Measurements from ENCODE around the gene USP47. TPM values are rescaled to one million over a fixed set of nuclear protein-coding genes. Genes with fewer than 3 reads are reported as not detected.
A peak's percentile ranks its signal among the peaks of the same experiment; 100 is the strongest.

The USP47 gene, protein sequence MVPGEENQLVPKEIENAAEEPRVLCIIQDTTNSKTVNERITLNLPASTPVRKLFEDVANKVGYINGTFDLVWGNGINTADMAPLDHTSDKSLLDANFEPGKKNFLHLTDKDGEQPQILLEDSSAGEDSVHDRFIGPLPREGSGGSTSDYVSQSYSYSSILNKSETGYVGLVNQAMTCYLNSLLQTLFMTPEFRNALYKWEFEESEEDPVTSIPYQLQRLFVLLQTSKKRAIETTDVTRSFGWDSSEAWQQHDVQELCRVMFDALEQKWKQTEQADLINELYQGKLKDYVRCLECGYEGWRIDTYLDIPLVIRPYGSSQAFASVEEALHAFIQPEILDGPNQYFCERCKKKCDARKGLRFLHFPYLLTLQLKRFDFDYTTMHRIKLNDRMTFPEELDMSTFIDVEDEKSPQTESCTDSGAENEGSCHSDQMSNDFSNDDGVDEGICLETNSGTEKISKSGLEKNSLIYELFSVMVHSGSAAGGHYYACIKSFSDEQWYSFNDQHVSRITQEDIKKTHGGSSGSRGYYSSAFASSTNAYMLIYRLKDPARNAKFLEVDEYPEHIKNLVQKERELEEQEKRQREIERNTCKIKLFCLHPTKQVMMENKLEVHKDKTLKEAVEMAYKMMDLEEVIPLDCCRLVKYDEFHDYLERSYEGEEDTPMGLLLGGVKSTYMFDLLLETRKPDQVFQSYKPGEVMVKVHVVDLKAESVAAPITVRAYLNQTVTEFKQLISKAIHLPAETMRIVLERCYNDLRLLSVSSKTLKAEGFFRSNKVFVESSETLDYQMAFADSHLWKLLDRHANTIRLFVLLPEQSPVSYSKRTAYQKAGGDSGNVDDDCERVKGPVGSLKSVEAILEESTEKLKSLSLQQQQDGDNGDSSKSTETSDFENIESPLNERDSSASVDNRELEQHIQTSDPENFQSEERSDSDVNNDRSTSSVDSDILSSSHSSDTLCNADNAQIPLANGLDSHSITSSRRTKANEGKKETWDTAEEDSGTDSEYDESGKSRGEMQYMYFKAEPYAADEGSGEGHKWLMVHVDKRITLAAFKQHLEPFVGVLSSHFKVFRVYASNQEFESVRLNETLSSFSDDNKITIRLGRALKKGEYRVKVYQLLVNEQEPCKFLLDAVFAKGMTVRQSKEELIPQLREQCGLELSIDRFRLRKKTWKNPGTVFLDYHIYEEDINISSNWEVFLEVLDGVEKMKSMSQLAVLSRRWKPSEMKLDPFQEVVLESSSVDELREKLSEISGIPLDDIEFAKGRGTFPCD (N-terminal part only)
- 10 to 100 TPM; 52.4 to 56.0 TPM for total RNA-seq

DNA sequence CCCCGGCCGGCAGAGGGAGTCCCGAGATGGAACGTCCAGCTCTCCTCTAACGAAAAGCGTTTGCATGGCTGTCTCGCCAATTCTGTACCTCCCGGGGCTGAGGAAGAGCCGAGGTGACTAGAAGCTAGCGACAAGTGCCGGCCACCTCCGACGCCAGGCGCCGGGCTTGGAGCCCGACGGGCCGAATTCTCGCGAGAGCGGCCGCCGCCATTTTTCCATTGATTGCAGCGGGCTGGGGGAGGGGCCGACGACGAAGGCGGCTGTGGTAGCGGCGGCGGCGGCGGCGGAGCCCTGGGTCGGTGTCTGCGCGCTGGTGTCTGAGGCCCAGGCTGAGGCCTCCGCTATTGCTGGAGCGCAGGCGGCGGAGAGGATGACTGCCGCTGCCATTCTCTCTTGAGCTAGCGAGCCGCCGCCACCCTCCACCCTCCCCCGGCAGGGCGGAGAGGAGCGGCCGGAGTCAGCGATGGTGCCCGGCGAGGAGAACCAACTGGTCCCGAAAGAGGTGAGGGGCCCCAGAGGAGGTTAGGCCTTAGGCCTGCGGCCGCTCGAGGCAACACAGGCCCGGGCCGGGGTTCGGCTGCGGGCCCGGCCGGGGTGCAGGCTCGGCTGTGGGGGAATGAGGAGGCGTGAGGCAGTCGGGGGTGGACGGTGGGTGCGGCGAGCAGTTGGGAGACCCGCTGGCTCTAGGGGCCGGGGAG, at the start of gene USP47:
TSS of gene USP47 (plus strand) at position 250 of the 698 bp plus-strand sequence. CDS start at position 464, 214 bp downstream.
- peaks cover 3% of the 10 kb centered on the region for H3K36me3 Mint-ChIP-seq (ENCODE audit: low read depth)
- intact Hi-C loops (cut with micrococcal nuclease) = loop anchor here (1.0 to 10.0 kb wide), 10 partner anchors 7 to 1443 kb away; partner anchors contain the start of genes AMPD3, GALNT18, RNF141 and TEAD1
- H3K27ac Mint-ChIP-seq = no peak within 1 kb of the TSS
- CTCF ChIA-PET = interaction anchor here (0.6 to 3.0 kb wide), 4 partner anchors 10 to 202 kb away, joined by 3 to 11 read pairs (median 4); no protein-coding TSS in a partner anchor
- H3K4me1 Mint-ChIP-seq (ENCODE audit: low read depth) = peaks cover 2% of the 10 kb centered on the region
- peak; percentile 94 for DNase-seq
- H3K27me3 Mint-ChIP-seq (ENCODE audit: low read depth) = peaks cover 5% of the 10 kb centered on the region
- H3K4me3 Mint-ChIP-seq = no peak within 1 kb of the TSS
- no peaks in the 10 kb centered on the region for H3K9me3 Mint-ChIP-seq

- intact Hi-C loops (cut with micrococcal nuclease) = no loop called here
- H3K4me1 Mint-ChIP-seq (ENCODE audit: low read depth) = no peaks in the 10 kb centered on the region
- no peaks in the 10 kb centered on the region for H3K36me3 Mint-ChIP-seq (ENCODE audit: low read depth)
- peaks cover 4% of the 10 kb centered on the region for H3K27me3 Mint-ChIP-seq (ENCODE audit: low read depth)
- H3K4me3 Mint-ChIP-seq = no peak overlapping the region
- H3K9me3 Mint-ChIP-seq = no peaks in the 10 kb centered on the region
- CTCF ChIA-PET = no interaction called here
- DNase-seq = no peak
- no peak overlapping the region for H3K27ac Mint-ChIP-seq
These were observed 48.7 kb upstream of the USP47 start for GRCh38 chr11:11793073-11793472.

GRCh38 chr11:11798586-11799438, 43.0 kb upstream of the USP47 start:
- H3K9me3 Mint-ChIP-seq = no peaks in the 10 kb centered on the region
- no peak overlapping the region for H3K27ac Mint-ChIP-seq
- H3K4me1 Mint-ChIP-seq (ENCODE audit: low read depth) = no peaks in the 10 kb centered on the region
- H3K36me3 Mint-ChIP-seq (ENCODE audit: low read depth) = no peaks in the 10 kb centered on the region
- H3K4me3 Mint-ChIP-seq = no peak overlapping the region
- DNase-seq = peak; percentile 90
- H3K27me3 Mint-ChIP-seq (ENCODE audit: low read depth) = peaks cover 8% of the 10 kb centered on the region
- CTCF ChIA-PET = interaction anchor here (0.6 to 4.0 kb wide), 35 partner anchors 9 to 761 kb away, joined by 3 to 22 read pairs (median 3); no protein-coding TSS in a partner anchor
- intact Hi-C loops (cut with micrococcal nuclease) = loop anchor here (1.0 to 2.0 kb wide), 5 partner anchors 50 to 484 kb away; no protein-coding TSS in a partner anchor

DNA sequence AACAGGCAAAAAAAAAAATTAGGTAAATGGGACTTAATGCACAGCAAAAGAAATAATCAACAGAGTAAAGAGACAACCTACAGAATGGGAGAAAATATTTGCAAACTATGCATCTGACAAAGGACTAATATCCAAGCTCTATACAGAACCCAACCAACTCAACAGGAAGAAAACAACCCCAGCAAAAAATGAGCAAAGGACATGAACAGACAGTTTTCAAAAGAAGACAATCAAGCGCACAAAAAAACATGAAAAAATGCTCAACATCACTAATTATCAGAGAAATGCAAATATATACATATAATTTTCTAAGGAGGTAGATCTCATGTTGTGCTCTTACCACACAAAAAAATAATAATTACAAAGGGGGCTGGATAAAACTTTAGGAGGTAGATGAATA, 36.5 kb upstream of the USP47 start:
- Mint-ChIP-seq H3K9me3 (no peaks in the 10 kb centered on the region), H3K27me3 (ENCODE audit: low read depth) (peaks cover 8% of the 10 kb centered on the region), H3K4me3 (no peak overlapping the region), H3K36me3 (ENCODE audit: low read depth) (no peaks in the 10 kb centered on the region), H3K4me1 (ENCODE audit: low read depth) (no peaks in the 10 kb centered on the region), H3K27ac (no peak overlapping the region)
- DNase-seq = no peak
- intact Hi-C loops (cut with micrococcal nuclease) = no loop called here
- CTCF ChIA-PET = no interaction called here

GRCh38 chr11:11806074-11806473, 35.7 kb upstream of the USP47 start:
- Mint-ChIP-seq H3K9me3 (no peaks in the 10 kb centered on the region), H3K4me3 (no peak overlapping the region), H3K4me1 (ENCODE audit: low read depth) (no peaks in the 10 kb centered on the region), H3K27ac (no peak overlapping the region), H3K36me3 (ENCODE audit: low read depth) (no peaks in the 10 kb centered on the region), H3K27me3 (ENCODE audit: low read depth) (peaks cover 8% of the 10 kb centered on the region)
- CTCF ChIA-PET = no interaction called here
- intact Hi-C loops (cut with micrococcal nuclease) = no loop called here
- DNase-seq = no peak

DNA sequence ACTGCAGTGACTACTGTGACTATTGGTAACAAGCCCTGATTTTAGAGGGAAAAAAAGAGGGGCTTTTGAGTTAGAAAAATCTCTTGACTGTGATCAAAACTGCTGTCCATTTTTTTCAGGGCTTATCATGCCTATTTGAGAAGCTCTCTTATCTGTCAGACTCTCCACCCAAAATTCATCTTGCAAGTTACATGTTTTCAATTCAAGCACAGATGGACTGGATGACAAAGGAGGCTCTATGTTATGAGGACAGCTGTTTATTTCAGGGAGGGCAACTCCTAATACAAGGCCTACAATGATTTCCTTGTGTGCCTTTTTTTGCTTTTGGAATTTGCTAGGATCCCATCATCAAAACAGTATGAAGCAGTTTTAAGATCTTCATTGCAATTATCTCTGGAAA, 35.2 kb upstream of the USP47 start:
- H3K9me3 Mint-ChIP-seq = no peaks in the 10 kb centered on the region
- H3K27me3 Mint-ChIP-seq (ENCODE audit: low read depth) = peaks cover 8% of the 10 kb centered on the region
- DNase-seq = no peak
- CTCF ChIA-PET = interaction anchor here (0.8 to 1.9 kb wide), 5 partner anchors 8 to 778 kb away, joined by 3 to 10 read pairs (median 3); no protein-coding TSS in a partner anchor
- H3K27ac Mint-ChIP-seq = no peak overlapping the region
- H3K36me3 Mint-ChIP-seq (ENCODE audit: low read depth) = no peaks in the 10 kb centered on the region
- intact Hi-C loops (cut with micrococcal nuclease) = no loop called here
- no peak overlapping the region for H3K4me3 Mint-ChIP-seq
- no peaks in the 10 kb centered on the region for H3K4me1 Mint-ChIP-seq (ENCODE audit: low read depth)

DNA sequence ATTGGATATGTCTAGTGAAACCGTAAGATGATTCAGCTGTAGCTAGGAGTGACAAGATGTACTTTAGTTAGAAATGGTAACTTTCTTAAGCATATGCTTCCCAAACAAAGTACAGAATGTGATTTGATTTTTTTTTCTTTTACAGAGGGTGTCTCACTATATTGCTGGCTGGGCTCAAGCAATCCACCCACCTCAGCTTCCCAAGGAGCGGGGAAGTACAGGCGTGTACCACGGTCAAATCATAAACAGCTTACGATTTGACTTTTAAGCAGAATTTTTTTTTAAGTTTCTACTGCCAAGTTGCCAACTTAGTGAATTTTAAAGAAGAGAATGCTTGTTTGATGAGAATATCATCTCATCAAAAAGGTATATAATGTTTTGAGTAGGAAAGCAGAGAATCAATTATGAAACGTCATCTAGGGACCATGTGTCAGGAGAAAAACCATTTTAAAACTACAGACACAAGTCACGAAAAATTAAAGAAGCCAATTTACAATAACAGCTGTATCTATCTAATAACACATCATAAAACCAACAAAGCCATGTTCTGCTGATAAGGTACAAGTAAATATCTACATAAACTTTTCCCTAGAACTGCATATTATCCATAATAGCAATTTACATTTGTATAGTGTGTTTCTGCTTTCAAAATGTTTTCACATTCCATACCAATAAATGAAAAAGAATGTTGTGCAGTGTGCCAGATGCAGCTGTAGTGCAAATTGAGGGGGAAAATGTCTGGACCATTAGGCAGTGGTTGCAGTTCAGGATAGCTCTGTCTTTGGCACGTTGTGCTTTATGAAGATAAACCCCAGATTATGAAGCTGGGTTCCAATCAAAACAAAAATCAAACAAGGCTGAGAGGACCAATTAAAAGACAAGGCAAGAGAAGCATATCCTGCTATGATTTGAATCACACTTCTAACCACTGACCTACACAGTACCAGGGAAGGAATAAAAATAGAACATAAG, 33.7 kb upstream of the USP47 start:
- CTCF ChIA-PET = interaction anchor here (0.6 to 1.9 kb wide), 5 partner anchors 10 to 780 kb away, joined by 3 to 10 read pairs (median 3); no protein-coding TSS in a partner anchor

GRCh38 chr11:11808992-11809615, 32.7 kb upstream of the USP47 start:
- Mint-ChIP-seq H3K9me3 (no peaks in the 10 kb centered on the region), H3K4me3 (no peak overlapping the region), H3K4me1 (ENCODE audit: low read depth) (no peaks in the 10 kb centered on the region), H3K36me3 (ENCODE audit: low read depth) (no peaks in the 10 kb centered on the region), H3K27me3 (ENCODE audit: low read depth) (peaks cover 4% of the 10 kb centered on the region), H3K27ac (no peak overlapping the region)
- no peak for DNase-seq
- intact Hi-C loops (cut with micrococcal nuclease) = no loop called here
- CTCF ChIA-PET = interaction anchor here (0.7 kb wide), 1 partner anchor 10 kb away, joined by 3 read pairs; no protein-coding TSS in a partner anchor

More for the DNA sequence above, 33.7 kb upstream of the USP47 start:
- Mint-ChIP-seq H3K27me3 (ENCODE audit: low read depth) (peaks cover 7% of the 10 kb centered on the region), H3K9me3 (no peaks in the 10 kb centered on the region), H3K4me3 (no peak overlapping the region), H3K27ac (no peak overlapping the region), H3K36me3 (ENCODE audit: low read depth) (no peaks in the 10 kb centered on the region), H3K4me1 (ENCODE audit: low read depth) (no peaks in the 10 kb centered on the region)
- DNase-seq = no peak
- intact Hi-C loops (cut with micrococcal nuclease) = no loop called here

- Mint-ChIP-seq H3K27ac (no peak overlapping the region), H3K4me3 (no peak overlapping the region), H3K36me3 (ENCODE audit: low read depth) (no peaks in the 10 kb centered on the region), H3K9me3 (no peaks in the 10 kb centered on the region), H3K27me3 (ENCODE audit: low read depth) (peaks cover 4% of the 10 kb centered on the region), H3K4me1 (ENCODE audit: low read depth) (no peaks in the 10 kb centered on the region)
- DNase-seq = no peak
- intact Hi-C loops (cut with micrococcal nuclease) = no loop called here
- CTCF ChIA-PET = interaction anchor here (1.0 kb wide), 1 partner anchor 12 kb away, joined by 3 read pairs; no protein-coding TSS in a partner anchor
These were observed 30.7 kb upstream of the USP47 start for GRCh38 chr11:11810764-11811726.

Measured in activated naive CD4-positive, alpha-beta T cell treated with anti-CD3 and anti-CD28 coated beads for 36 hours (primary cell).